Suppressor macrophage (primary cell): ENCODE measurements around the gene FAAP20.

Experiments
- DNase-seq, 4 experiments: peaks; one replicate each; pipeline ENCODE4 v3.0.0-alpha.2; 2020 to 2022
- total RNA-seq, 17 experiments: gene quantifications; one replicate each; lab custom pipeline; 2026; ENCODE audit warnings: mixed read lengths in 6 of 17, inconsistent platforms in 3 of 17; lab: John Stamatoyannopoulos, UW

Gene FAAP20
- 3.7 to 14.3 (median 5.8) reads per million in 17 experiments for total RNA-seq

- DNase-seq: peak; percentile 60 to 90 (median 74)
These were observed at the start of gene FAAP20 for GRCh38 chr1:2194319-2194897. Gene FAAP20, minus strand, starts transcription at chr1:2194772. Its CDS starts 23 bp downstream, at chr1:2194749.

DNA sequence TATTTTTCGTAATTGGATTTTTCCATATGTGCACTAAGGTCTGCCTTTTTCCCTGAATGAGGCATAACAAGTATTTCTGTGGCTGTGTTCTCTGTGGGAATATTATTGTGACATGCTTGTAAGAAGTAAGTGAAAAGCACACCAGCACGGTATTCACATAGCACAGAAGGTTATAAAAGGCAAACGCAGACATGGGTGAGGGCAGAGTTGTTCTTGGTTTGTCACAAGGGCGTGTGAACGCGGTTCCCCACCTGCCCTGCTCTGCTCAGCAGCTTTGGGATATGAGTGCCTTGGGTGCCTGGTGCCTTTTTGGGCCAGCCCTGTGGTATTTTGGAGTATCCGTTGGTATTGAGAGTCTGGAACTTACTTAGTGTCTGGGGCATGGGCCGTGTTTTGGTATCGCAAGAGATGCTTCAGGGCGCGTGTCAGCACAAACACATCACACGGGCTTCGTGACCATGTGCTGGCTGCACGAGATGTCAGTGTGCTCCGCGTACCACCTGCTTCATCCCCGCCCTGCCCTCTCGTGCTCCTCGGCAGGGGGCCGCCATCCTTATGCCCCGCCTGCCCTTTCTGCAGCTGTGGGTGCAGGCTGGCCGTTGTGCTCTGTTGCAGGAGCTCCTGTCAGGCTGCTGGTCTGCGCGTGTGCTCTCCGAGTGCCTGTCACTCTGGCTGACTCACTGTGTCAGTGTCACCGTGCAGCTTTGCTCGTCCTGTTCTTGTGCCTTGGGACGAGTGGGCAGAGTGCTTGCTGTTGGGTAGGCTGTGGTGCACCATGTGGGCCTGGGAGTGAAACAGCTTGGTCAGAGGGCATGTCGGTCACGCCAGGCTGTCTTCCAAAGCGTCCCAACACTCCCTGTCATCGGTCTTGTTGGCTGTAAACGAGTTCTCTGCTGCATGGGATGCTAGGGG lies 48.5 kb upstream of the FAAP20 start:
- peak; percentile 35 to 61 (median 52) for DNase-seq

- no peak for DNase-seq
These were observed 47.2 kb upstream of the FAAP20 start for GRCh38 chr1:2241820-2242219.

- peak; percentile 38 to 74 (median 62) for DNase-seq
These were observed 45.9 kb upstream of the FAAP20 start for GRCh38 chr1:2240270-2241156.

GRCh38 chr1:2239384-2239985 lies 44.9 kb upstream of the FAAP20 start:
- no peak for DNase-seq

DNA sequence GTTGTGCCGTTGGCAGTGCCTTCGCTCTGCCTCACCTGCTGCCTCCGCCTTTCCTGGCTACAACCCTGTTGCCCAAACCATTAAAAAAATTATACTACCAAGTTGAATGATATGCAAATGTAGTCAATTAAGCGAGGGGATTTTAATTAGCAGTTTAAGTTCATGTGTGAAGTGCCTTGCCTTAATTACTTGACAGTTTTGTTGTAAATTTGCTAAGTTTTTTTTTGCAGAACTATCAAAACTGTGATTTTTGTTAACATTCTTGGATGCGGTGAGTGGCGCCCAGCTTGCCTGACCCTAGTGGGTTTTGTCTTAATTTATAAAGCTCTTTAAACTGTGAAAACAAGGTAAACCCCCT lies 44.4 kb upstream of the FAAP20 start:
- DNase-seq: no peak

DNA sequence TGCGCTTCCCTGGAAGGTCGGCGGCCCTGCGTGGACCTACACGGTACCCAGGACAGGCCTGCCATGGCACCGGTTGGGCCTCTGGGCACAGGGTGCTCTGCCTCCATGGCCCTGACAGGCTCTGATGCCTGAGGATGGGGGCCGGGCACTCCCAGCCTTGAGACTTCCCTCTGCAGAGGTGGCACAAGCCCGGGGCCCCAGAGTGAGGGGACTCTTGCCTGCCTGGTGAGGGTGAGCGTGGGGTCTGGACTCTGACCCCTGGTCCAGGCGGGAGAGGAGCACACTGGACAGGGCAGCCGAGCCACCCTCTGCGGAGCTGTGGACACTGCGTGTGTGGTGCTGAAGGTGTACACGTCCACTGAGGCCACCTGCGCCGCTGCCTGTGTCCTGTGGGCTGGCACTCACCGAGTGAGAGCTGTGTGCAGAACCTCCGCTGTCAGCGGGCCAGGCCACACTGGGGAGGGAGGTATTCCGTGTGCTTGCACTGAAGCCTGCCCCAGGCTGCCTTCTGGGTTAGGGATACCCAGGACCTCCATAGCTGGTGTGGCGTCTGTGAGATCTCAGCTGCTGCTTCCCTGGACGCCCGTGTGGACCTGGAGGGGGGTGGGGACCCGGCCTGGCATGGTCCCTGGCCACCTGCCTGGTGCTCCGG lies 43.9 kb upstream of the FAAP20 start:
- no peak for DNase-seq

- peak in 3 of 4 experiments; percentile 29 to 52 (median 29) for DNase-seq
These were observed 43.2 kb upstream of the FAAP20 start for GRCh38 chr1:2237773-2238172.

GRCh38 chr1:2236695-2237677 lies 42.4 kb upstream of the FAAP20 start:
- no peak for DNase-seq

GRCh38 chr1:2235300-2235998 lies 40.9 kb upstream of the FAAP20 start:
- no peak for DNase-seq

GRCh38 chr1:2234762-2235113 lies 40.2 kb upstream of the FAAP20 start:
- DNase-seq: no peak

DNA sequence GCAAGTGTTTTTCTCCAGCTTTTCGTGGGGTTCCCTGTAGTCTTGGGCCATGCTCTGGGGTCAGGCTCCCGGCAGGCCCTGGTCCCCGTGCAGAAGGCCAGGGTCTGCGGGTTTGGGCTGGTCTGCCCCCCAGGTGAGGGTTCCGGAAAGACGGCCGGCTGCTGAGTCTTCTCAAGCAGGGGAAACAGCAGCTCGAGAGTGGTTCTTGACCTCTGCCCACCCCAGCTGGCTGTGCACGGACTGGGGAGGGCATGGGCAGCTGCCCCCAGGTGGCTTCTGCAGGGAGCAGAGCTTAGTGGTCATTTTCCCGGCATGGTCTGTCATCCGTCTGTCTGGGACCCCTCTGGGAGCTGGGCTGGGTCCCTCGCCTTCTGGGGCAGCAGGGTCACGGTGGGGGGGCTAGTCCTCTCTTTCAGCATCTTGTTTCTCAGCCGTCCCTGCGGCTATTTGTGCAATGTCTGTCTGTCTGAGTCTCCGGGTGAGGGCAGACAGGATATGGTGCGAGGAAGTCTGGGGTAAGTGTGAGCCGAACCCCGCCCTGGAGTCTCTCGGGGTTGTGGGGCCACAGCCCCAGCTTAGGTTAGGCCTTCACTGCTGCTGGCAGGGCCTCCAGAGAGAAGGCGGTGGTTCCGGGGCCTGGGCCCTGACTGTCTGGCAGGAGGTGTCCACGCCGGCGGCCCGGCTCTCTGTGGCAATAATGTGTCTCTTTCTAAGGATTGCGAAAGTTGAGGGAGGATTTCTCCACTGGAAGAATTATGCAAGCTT lies 39.6 kb upstream of the FAAP20 start:
- DNase-seq: peak; percentile 95 to 97 (median 96)

DNA sequence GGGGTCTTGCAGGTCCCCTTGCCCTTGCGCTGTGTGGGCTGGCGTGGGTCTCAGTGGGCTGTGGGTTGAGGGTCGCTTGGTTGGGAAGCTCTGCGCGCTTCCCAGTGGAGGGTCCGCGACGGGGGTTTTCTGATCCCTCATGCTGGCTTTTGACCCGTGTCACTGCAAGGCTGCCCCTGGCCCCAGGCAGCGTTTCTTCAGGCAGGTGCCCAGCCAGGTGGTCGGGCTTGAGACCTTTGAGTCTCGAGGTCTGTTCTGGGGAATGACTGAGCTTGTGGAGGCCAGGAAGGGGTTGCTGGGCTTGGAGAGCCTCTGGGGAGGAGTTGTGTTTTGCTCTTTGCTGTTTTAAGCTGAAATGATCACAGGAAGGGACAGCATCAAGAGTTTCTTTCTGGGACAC lies 38.9 kb upstream of the FAAP20 start:
- DNase-seq: no peak

- DNase-seq: peak in 1 of 4 experiments; percentile 11
These were observed 38.4 kb upstream of the FAAP20 start for GRCh38 chr1:2232916-2233438.

DNA sequence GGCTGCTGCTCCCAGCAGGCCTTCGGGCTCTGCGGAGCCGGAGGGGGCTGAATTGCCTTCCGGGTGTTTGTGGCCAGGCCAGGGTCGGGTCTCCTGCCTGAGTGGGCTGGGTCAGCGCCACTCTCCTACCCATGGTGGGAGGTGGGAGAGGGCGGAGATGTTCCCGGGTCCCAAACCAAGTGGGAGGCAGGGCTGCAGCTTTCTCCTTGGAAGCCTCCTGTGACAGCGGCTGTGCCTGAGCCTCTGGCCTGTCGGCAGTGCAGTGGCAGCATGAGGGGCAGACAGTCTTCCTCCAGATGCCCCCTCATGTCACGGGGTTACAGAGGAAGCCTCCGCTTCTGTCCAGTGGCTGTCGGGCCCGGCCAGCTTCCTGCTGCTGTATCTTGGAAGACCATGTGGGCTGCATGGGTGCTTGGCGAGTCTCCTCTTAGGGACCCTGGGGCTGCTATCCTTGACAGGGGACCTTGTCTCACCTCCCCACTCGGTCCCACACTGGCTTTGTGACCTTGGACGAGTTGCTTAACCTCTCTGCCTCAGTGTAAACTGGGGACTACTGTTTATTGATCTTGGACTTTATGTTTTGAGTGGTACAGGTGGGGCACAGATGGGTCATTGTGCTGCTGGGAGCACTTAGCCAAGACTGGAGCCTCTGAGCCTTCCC lies 37.8 kb upstream of the FAAP20 start:
- DNase-seq: peak in 3 of 4 experiments; percentile 26 to 48 (median 45)

GRCh38 chr1:2231532-2232254 lies 37.1 kb upstream of the FAAP20 start:
- DNase-seq: peak in 3 of 4 experiments; percentile 40 to 60 (median 49)

GRCh38 chr1:2230781-2231531 lies 36.4 kb upstream of the FAAP20 start:
- DNase-seq: peak in 1 of 4 experiments; percentile 24
